GM10248 (cell line): ENCODE data around the gene NOP14.

Experiments
- CTCF ChIA-PET: fragments of 300-600 bp; sonication (Branson Sonifier 250); formaldehyde crosslinking; extraction: SDS; loops from one replicate; lab custom pipeline; 2021; ENCODE audit warnings: antibody characterized with exemption; lab: Yijun Ruan, JAX
- POLR2A ChIA-PET: fragments of 350-650 bp; sonication (Branson Sonifier 250); formaldehyde crosslinking; extraction: SDS; loops from one replicate; lab custom pipeline; 2020; ENCODE audit warnings: antibody characterized with exemption; lab: Yijun Ruan, JAX
- DNase-seq: peaks from one replicate; pipeline ENCODE4 v3.0.0; 2012; ENCODE audit errors: extremely low spot score
- TF ChIP-seq, protein P1 (sequence below): IDR thresholded peaks from 2 replicates; pipeline ENCODE4 v1.5.1; 2012; ENCODE audit warnings: mild to moderate bottlenecking, low read depth; ENCODE audit errors: extremely low read depth, missing control alignments, control extremely low read depth

Gene NOP14

DNA sequence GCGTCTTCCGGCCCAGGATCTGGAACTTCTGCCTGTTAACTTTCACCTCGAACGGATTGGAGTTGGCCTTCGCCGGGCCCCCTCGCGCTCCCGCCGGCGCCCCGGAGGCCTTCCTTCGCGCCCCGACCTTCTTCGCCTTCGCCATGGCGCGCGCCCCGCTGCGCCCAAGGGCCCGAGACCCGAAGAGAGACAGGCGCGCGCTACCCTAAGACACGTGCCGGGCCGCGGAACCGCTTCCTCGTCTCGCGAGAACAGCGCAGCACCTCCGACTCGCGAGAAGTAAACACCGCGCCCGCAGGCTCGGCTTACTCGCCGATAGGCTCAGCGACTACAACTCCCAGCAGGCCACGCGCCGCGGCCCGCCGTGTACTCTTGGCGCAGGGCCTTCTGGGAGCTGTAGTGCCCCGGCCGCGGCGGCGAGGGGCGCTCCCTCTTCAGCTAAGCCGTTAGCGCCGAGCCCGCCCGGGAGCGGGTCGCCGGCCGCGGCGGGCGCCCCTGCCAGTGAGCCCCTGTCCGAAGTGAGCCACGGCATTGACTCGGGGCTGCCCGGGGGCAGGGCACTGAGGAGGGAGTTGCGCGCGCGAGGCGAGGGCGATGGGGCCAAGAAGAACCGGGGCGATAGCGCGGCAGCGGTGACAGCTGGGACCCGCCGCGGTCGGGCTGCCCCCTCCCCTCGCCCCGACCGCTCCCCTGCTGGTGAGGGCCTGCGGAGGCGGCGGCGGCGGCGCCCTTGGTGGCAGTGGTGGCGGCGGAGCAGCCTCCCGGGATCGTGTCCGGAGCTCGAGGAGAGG, at the start of gene NOP14, which contains the start of gene GRK4:
Gene NOP14 (minus strand): TSS at position 232 of the 791 bp plus-strand sequence. CDS start 87 bp downstream, at position 145.
Gene GRK4 (plus strand): TSS at position 397 of the 791 bp plus-strand sequence. CDS start 500 bp downstream, outside the sequence.
- TF ChIP-seq, protein P1, sequence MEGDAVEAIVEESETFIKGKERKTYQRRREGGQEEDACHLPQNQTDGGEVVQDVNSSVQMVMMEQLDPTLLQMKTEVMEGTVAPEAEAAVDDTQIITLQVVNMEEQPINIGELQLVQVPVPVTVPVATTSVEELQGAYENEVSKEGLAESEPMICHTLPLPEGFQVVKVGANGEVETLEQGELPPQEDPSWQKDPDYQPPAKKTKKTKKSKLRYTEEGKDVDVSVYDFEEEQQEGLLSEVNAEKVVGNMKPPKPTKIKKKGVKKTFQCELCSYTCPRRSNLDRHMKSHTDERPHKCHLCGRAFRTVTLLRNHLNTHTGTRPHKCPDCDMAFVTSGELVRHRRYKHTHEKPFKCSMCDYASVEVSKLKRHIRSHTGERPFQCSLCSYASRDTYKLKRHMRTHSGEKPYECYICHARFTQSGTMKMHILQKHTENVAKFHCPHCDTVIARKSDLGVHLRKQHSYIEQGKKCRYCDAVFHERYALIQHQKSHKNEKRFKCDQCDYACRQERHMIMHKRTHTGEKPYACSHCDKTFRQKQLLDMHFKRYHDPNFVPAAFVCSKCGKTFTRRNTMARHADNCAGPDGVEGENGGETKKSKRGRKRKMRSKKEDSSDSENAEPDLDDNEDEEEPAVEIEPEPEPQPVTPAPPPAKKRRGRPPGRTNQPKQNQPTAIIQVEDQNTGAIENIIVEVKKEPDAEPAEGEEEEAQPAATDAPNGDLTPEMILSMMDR: peak; percentile 12
- peak; percentile 98 for DNase-seq
- CTCF ChIA-PET: interaction anchor here (0.9 to 8.1 kb wide), 18 partner anchors 8 to 544 kb away, joined by 3 to 84 read pairs (median 4); partner anchors contain the start of gene CFAP99
- POLR2A ChIA-PET: interaction anchor here (0.7 to 1.8 kb wide), 7 partner anchors 10 to 422 kb away, joined by 3 to 6 read pairs (median 4); no protein-coding TSS in a partner anchor

DNA sequence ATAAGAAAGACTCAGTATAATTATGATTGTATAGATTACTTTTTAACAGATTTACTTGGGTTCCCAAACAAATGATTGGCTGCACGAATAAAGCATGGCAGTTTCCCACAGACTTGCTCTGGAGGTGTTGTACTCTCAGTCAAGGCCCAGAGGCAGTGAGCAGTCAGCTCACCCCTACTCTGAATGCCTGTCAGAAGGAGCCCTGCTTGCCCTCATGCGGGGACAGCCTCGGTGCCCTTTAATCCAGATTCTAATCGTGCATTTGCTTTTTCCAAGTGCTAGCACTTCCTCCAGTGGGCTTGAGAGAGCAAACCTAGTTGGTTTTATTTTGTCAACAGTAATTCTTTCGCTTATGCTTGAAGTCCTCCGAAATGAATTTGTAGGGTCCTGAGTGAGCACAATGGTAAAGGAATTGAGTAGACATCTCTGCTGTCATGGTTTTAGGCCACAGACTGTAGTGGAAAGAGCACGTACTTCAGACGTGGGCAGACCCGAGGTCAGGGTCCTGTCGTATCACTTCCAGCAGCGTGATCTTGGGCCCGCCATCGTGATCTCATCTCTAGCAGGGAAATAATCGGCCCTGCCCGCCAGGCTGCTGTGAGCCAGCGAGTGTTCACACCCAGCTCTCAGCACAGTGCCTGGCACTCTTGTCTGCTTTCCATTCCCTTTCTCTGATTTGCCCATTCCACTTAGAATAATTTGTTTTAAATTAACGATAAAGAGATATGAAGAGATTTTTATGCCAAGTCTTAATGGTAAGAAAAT, 48.4 kb upstream of the NOP14 start:
- no peak for DNase-seq
- ChIA-PET CTCF (no interaction called here), POLR2A (no interaction called here)
- TF ChIP-seq, protein P1: no peak

DNA sequence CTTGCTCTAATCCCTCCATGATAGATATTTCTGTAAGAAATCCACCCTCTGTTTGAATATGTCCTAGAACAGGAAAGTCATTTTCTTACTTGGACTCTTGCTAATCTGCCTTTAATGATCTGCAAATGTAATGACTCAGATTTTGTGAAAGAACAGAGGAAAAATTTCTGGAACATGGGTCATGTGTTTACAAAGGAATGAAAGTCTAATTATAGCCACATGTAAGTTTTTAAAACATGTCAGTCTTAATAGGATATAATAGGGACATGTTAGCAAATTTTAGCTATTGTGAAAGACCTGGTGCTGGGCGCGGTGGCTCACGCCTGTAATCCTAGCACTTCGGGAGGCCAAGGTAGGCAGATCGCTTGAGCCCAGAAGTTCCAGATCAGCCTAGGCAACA, 47.8 kb upstream of the NOP14 start:
- ChIA-PET CTCF (interaction anchor here (2.4 kb wide), 1 partner anchor 15 kb away, joined by 6 read pairs; no protein-coding TSS in a partner anchor), POLR2A (no interaction called here)
- no peak for DNase-seq
- TF ChIP-seq, protein P1: no peak

DNA sequence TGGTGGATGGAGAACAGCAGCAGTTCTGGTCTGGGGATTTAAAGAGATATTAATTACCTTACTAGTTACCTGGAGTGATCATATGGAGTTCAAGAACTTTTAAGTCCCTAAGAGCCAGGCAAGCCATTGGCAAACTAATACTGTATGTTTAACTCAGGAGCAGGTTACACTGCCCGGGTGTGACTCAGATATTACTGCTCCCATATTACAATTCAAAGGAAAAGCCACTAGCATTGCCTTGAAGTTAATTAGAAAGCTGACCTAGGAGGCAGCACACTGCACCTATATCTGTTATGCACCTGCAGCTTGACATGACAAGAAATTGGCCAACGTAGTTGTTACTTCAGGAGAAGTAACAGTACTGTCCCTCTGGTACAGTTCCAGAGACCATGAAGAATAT, 47.4 kb upstream of the NOP14 start:
- CTCF ChIA-PET: interaction anchor here (1.5 to 2.4 kb wide), 4 partner anchors 15 to 29 kb away, joined by 4 to 7 read pairs (median 6); no protein-coding TSS in a partner anchor
- TF ChIP-seq, protein P1: no peak
- POLR2A ChIA-PET: no interaction called here
- no peak for DNase-seq

DNA sequence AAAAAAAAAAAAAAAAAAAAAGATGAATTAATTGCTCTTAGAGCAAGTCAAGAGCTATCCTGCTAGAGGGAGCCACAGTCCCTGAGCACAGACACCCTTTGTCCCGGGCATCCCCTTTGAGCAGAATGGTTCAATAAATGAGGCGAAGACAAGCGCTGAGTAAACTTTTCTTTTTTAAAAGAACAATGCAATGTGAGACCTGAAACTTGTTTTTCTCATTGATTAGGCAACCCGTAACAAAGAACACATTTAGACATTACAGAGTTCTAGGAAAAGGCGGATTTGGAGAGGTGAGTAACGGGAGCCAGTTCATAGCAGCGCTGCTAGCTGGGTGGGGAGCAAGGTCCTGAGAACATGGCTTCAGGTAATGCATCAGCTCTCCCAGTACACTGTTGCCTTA, 46.2 kb upstream of the NOP14 start:
- CTCF ChIA-PET: interaction anchor here (0.7 to 2.7 kb wide), 13 partner anchors 10 to 35 kb away, joined by 3 to 12 read pairs (median 5); no protein-coding TSS in a partner anchor
- peak; percentile 61 for DNase-seq
- TF ChIP-seq, protein P1: peak; percentile 38
- POLR2A ChIA-PET: interaction anchor here (0.6 to 1.0 kb wide), 4 partner anchors 24 to 72 kb away, joined by 3 to 6 read pairs (median 5); partner anchors contain the start of gene GRK4

DNA sequence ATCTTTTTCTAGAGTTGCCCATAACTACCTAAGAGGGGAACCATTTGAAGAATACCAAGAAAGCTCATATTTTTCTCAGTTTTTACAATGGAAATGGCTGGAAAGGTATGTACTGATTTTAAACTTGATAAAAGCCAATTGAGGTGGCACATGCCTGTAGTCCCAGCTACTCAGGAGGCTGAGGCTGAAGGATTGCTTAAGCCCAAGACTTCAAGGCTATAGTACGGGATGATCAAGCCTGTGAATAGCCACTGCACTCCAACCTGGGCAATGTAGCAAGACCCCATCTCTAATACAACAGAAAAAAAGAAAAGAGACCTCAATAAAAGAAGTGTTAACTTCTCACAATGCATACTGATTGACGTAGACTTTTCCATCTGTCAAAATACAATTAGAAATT, 44.5 kb upstream of the NOP14 start:
- ChIA-PET CTCF (interaction anchor here (1.1 to 2.7 kb wide), 3 partner anchors 13 to 30 kb away, joined by 4 to 12 read pairs (median 5); no protein-coding TSS in a partner anchor), POLR2A (no interaction called here)
- no peak for DNase-seq
- TF ChIP-seq, protein P1: no peak
